SK-N-SH treated with all-trans-retinoic acid at 6 μM for 48 hours (cell line): ENCODE results near the gene IGF1R.

Experiments used
- ATAC-seq: fragments of 200-7000 bp; cut with Tn5 transposase; 3 replicates; pipeline ENCODE4 v1.9.1; 2020; ENCODE audit warnings: mild to moderate bottlenecking, moderate library complexity
- ARNTL ChIP-seq: fragments of 450-650 bp; formaldehyde crosslinking; IDR thresholded peaks from 2 replicates; pipeline ENCODE4 v1.5.0; 2020; ENCODE audit warnings: low read depth, mild to moderate bottlenecking, moderate library complexity, borderline replicate concordance
- BACH2 ChIP-seq: fragments of 250-450 bp; sonication (Bioruptor Pico); IDR thresholded peaks from 2 replicates; pipeline ENCODE4 v1.9.0; 2021; ENCODE audit warnings: mild to moderate bottlenecking, borderline replicate concordance
- CSDC2 ChIP-seq: fragments of 250-450 bp; sonication (Bioruptor Pico); IDR thresholded peaks from 2 replicates; pipeline ENCODE4 v1.5.0; 2020; ENCODE audit warnings: mild to moderate bottlenecking, moderate library complexity
- ESRRG ChIP-seq: fragments of 250-450 bp; sonication (Bioruptor Pico); IDR thresholded peaks from 2 replicates; pipeline ENCODE4 v1.6.1; 2021; ENCODE audit warnings: mild to moderate bottlenecking
- GLIS3 ChIP-seq: fragments of 250-450 bp; sonication (Bioruptor Pico); IDR thresholded peaks from 2 replicates; pipeline ENCODE4 v1.5.0; 2020; ENCODE audit warnings: mild to moderate bottlenecking, moderate library complexity
- ISL1 ChIP-seq: fragments of 250-450 bp; sonication (Bioruptor Pico); IDR thresholded peaks from 2 replicates; pipeline ENCODE4 v2.1.2; 2022; ENCODE audit warnings: mild to moderate bottlenecking, moderate library complexity
- OSR1 ChIP-seq: fragments of 250-450 bp; sonication (Bioruptor Pico); IDR thresholded peaks from 2 replicates; pipeline ENCODE4 v1.8.0; 2022; ENCODE audit warnings: moderate library complexity, mild to moderate bottlenecking, inconsistent platforms
- PPARA ChIP-seq: fragments of 250-450 bp; sonication (Bioruptor Pico); IDR thresholded peaks from 2 replicates; pipeline ENCODE4 v1.5.0; 2020; ENCODE audit warnings: mild to moderate bottlenecking, borderline replicate concordance
- RARB ChIP-seq: fragments of 250-450 bp; sonication (Bioruptor Pico); IDR thresholded peaks from 2 replicates; pipeline ENCODE4 v1.8.0; 2021; ENCODE audit warnings: mild to moderate bottlenecking, moderate library complexity
- SNAI2 ChIP-seq: fragments of 250-450 bp; sonication (Bioruptor Pico); IDR thresholded peaks from 2 replicates; pipeline ENCODE4 v1.5.0; 2020; ENCODE audit warnings: mild to moderate bottlenecking, moderate library complexity
- TCF4 ChIP-seq: fragments of 250-450 bp; sonication (Bioruptor Pico); IDR thresholded peaks from 2 replicates; pipeline ENCODE4 v1.8.0; 2021; ENCODE audit warnings: mild to moderate bottlenecking, moderate library complexity, borderline replicate concordance
- TOX ChIP-seq: fragments of 250-450 bp; sonication (Bioruptor Pico); IDR thresholded peaks from 2 replicates; pipeline ENCODE4 v1.8.0; 2021; ENCODE audit warnings: mild to moderate bottlenecking, moderate library complexity, borderline replicate concordance
- ZC3H10 ChIP-seq: fragments of 250-450 bp; sonication (Bioruptor Pico); IDR thresholded peaks from 2 replicates; pipeline ENCODE4 v1.5.1; 2021; ENCODE audit warnings: mild to moderate bottlenecking, moderate library complexity
- ZFP3 ChIP-seq: fragments of 250-450 bp; sonication (Bioruptor Pico); IDR thresholded peaks from 2 replicates; pipeline ENCODE4 v1.5.0; 2020; ENCODE audit warnings: mild to moderate bottlenecking, moderate library complexity
- ZFP30 ChIP-seq: fragments of 450-650 bp; formaldehyde crosslinking; IDR thresholded peaks from 2 replicates; pipeline ENCODE4 v1.5.0; 2022; ENCODE audit warnings: mild to moderate bottlenecking, moderate library complexity
- ZNF565 ChIP-seq: fragments of 450-650 bp; formaldehyde crosslinking; conservative IDR thresholded peaks from 2 replicates; pipeline ENCODE4 v1.5.0; 2020; ENCODE audit warnings: low read depth, mild to moderate bottlenecking, moderate library complexity
- ZNF70 ChIP-seq: fragments of 450-650 bp; formaldehyde crosslinking; IDR thresholded peaks from 2 replicates; pipeline ENCODE4 v1.5.0; 2020; ENCODE audit warnings: mild to moderate bottlenecking, moderate library complexity
- ZNF8 ChIP-seq: fragments of 450-650 bp; formaldehyde crosslinking; IDR thresholded peaks from 2 replicates; pipeline ENCODE4 v1.5.0; 2020; ENCODE audit warnings: mild to moderate bottlenecking, moderate library complexity
- TF ChIP-seq, protein P1 (sequence below): fragments of 250-450 bp; sonication (Bioruptor Pico); IDR thresholded peaks from 2 replicates; pipeline ENCODE4 v1.5.1; 2020; ENCODE audit warnings: low read depth, mild to moderate bottlenecking, moderate library complexity
- TF ChIP-seq, protein P2 (sequence below): fragments of 250-450 bp; sonication (Bioruptor Pico); IDR thresholded peaks from 2 replicates; pipeline ENCODE4 v1.8.0; 2021; ENCODE audit warnings: low read depth, mild to moderate bottlenecking, moderate library complexity, borderline replicate concordance
- TF ChIP-seq, protein P3 (sequence below): fragments of 250-450 bp; sonication (Bioruptor Pico); IDR thresholded peaks from 2 replicates; pipeline ENCODE4 v1.5.1; 2021; ENCODE audit warnings: mild to moderate bottlenecking, moderate library complexity
- TF ChIP-seq, protein P4 (sequence below): fragments of 250-450 bp; sonication (Bioruptor Pico); IDR thresholded peaks from 2 replicates; pipeline ENCODE4 v1.8.0; 2020; ENCODE audit warnings: mild to moderate bottlenecking, moderate library complexity, borderline replicate concordance

The IGF1R gene

DNA sequence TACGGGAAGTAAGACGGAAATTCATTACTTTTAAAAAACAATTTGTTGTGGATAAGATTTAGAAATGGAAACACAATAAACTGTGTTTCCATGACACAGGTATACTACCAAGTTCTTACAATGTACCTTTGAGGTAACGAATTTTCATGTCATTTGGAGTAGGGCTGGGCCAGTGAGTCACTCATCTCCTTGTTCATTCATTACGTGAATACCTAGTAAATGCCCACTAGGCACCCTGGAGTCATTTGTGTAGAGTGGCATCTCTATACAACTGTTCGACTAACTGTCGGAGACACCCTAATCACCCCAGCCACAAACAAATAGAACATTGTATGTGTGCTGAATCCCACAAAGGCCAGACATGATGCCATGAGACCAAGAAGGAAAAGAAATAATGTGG is 94.8 kb downstream of the IGF1R start:
- no peak for TF ChIP-seq ZFP3 (CRISPR knock-in tag)
- no peak for ATAC-seq

DNA sequence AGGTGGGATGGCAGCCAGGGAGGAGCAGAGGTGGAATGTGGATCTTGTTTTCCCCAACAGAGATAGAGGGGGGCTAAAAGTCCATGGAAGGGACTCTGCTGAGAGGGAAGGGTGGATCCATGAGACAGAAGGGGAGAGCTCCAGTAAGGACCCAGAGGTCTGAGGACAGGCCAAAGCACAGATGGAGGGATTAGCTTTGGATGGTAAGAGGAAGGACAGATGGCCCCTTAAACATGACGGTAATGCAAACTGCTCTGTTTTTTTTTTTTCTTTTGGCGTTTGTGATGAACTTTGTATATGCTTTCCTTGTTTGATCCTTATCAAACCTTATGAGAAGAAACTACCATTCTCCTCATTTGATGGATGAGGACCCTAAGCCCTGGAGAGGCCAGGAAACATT is 96.2 kb downstream of the IGF1R start:
- TF ChIP-seq, protein P1, sequence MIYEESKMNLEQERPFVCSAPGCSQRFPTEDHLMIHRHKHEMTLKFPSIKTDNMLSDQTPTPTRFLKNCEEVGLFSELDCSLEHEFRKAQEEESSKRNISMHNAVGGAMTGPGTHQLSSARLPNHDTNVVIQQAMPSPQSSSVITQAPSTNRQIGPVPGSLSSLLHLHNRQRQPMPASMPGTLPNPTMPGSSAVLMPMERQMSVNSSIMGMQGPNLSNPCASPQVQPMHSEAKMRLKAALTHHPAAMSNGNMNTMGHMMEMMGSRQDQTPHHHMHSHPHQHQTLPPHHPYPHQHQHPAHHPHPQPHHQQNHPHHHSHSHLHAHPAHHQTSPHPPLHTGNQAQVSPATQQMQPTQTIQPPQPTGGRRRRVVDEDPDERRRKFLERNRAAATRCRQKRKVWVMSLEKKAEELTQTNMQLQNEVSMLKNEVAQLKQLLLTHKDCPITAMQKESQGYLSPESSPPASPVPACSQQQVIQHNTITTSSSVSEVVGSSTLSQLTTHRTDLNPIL (CRISPR knock-in tag), result no peak
- TF ChIP-seq ISL1 (CRISPR knock-in tag), result peak; percentile 30; the same call in 1 of the 2 replicates
- ATAC-seq, result peak; percentile 75

DNA sequence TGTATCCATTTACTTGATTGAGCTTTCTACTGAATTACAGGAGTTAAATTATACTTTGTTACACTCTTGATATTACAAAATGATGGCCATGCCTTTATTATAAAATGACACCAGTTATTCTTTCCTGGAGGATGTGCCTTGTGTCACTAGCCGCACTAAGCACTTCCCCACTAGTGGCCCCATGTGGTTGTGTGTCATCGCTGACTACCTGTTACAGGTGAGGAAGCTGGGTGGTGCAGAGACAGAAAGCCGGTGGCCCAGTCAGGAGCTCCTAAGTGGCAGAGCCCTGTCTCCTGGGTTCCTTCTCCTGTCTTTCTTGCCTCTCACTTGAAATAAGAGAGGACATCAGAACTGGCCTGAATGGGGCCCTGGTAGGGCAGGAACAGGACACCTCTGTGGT is 96.8 kb downstream of the IGF1R start:
- no peak for ATAC-seq
- no peak for TF ChIP-seq ESRRG
- TF ChIP-seq, protein P2, sequence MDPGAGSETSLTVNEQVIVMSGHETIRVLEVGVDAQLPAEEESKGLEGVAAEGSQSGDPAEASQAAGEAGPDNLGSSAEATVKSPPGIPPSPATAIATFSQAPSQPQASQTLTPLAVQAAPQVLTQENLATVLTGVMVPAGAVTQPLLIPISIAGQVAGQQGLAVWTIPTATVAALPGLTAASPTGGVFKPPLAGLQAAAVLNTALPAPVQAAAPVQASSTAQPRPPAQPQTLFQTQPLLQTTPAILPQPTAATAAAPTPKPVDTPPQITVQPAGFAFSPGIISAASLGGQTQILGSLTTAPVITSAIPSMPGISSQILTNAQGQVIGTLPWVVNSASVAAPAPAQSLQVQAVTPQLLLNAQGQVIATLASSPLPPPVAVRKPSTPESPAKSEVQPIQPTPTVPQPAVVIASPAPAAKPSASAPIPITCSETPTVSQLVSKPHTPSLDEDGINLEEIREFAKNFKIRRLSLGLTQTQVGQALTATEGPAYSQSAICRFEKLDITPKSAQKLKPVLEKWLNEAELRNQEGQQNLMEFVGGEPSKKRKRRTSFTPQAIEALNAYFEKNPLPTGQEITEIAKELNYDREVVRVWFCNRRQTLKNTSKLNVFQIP (CRISPR knock-in tag), result no peak
- no peak for TF ChIP-seq TCF4 (CRISPR knock-in tag)
- TF ChIP-seq OSR1 (CRISPR knock-in tag), result no peak
- no peak for TF ChIP-seq ARNTL (CRISPR knock-in tag)
- TF ChIP-seq BACH2 (CRISPR knock-in tag), result no peak
- TF ChIP-seq SNAI2, result no peak
- TF ChIP-seq ZFP3 (CRISPR knock-in tag), result no peak
- TF ChIP-seq, protein P3, sequence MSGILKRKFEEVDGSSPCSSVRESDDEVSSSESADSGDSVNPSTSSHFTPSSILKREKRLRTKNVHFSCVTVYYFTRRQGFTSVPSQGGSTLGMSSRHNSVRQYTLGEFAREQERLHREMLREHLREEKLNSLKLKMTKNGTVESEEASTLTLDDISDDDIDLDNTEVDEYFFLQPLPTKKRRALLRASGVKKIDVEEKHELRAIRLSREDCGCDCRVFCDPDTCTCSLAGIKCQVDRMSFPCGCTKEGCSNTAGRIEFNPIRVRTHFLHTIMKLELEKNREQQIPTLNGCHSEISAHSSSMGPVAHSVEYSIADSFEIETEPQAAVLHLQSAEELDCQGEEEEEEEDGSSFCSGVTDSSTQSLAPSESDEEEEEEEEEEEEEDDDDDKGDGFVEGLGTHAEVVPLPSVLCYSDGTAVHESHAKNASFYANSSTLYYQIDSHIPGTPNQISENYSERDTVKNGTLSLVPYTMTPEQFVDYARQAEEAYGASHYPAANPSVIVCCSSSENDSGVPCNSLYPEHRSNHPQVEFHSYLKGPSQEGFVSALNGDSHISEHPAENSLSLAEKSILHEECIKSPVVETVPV (CRISPR knock-in tag), result no peak
- TF ChIP-seq ZFP30, result no peak
- TF ChIP-seq, protein P1 (CRISPR knock-in tag), result no peak
- no peak for TF ChIP-seq ZNF8
- TF ChIP-seq RARB (CRISPR knock-in tag), result no peak
- no peak for TF ChIP-seq ZNF70 (CRISPR knock-in tag)
- TF ChIP-seq GLIS3 (CRISPR knock-in tag), result no peak
- no peak for TF ChIP-seq TOX (CRISPR knock-in tag)
- no peak for TF ChIP-seq ISL1 (CRISPR knock-in tag)
- TF ChIP-seq ZC3H10 (CRISPR knock-in tag), result no peak
- TF ChIP-seq CSDC2, result no peak

DNA sequence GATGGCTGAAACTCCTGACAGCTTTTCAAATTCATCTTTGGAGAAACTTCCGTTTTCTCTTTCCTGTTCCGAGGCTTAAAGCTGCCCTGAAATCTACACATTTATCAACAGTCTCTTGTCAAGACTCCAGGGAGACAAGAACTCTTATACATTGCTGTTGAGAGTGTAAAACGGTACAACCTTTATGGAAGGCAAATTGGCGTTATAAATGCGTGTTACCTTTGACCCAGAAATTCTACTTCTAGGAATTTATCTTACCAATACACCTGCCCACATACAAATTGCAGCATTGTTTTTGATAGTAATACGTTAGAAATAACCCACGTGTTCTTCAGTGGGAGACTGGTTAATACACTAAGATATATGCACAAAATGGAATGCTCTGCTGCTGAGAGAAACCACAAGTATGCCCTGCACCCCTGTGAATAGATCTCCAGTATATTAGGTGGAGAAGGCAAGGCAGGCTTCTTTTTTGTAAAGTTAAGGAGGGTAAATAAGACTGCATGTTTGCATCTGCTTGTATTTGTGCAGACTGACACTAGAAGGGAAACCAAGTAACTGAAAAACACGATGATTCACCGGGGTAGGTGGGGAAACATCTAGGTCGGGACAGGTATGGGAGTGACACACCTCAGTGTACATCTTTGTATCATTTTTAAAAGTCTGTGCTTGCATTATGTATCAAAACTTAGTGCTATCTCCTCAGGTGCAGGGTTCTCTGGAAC is 97.5 kb downstream of the IGF1R start:
- peak; percentile 69 for ATAC-seq
- no peak for TF ChIP-seq ARNTL (CRISPR knock-in tag)
- TF ChIP-seq, protein P2 (CRISPR knock-in tag), result no peak
- no peak for TF ChIP-seq ZNF565 (CRISPR knock-in tag)
- no peak for TF ChIP-seq RARB (CRISPR knock-in tag)
- TF ChIP-seq GLIS3 (CRISPR knock-in tag), result no peak
- no peak for TF ChIP-seq ZFP3 (CRISPR knock-in tag)
- TF ChIP-seq ZNF8, result no peak
- TF ChIP-seq, protein P3 (CRISPR knock-in tag), result no peak
- TF ChIP-seq PPARA, result no peak
- TF ChIP-seq ISL1 (CRISPR knock-in tag), result no peak
- no peak for TF ChIP-seq ZNF70 (CRISPR knock-in tag)
- TF ChIP-seq ZC3H10 (CRISPR knock-in tag), result no peak
- no peak for TF ChIP-seq SNAI2
- TF ChIP-seq, protein P1 (CRISPR knock-in tag), result no peak
- TF ChIP-seq, protein P4, sequence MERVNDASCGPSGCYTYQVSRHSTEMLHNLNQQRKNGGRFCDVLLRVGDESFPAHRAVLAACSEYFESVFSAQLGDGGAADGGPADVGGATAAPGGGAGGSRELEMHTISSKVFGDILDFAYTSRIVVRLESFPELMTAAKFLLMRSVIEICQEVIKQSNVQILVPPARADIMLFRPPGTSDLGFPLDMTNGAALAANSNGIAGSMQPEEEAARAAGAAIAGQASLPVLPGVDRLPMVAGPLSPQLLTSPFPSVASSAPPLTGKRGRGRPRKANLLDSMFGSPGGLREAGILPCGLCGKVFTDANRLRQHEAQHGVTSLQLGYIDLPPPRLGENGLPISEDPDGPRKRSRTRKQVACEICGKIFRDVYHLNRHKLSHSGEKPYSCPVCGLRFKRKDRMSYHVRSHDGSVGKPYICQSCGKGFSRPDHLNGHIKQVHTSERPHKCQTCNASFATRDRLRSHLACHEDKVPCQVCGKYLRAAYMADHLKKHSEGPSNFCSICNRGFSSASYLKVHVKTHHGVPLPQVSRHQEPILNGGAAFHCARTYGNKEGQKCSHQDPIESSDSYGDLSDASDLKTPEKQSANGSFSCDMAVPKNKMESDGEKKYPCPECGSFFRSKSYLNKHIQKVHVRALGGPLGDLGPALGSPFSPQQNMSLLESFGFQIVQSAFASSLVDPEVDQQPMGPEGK (CRISPR knock-in tag), result no peak
- no peak for TF ChIP-seq TOX (CRISPR knock-in tag)
